IPS-15b (cell line): ENCODE data around the gene GRID1.

Experiments
- H3K27me3 ChIP-seq: one replicate; pipeline ENCODE4 v1.6.1; 2013; ENCODE audit warnings: low read length; ENCODE audit not compliant: control insufficient read depth, insufficient read depth
- H3K36me3 ChIP-seq: one replicate; pipeline ENCODE4 v1.6.1; 2013; ENCODE audit warnings: low read length; ENCODE audit not compliant: control insufficient read depth, insufficient read depth
- H3K4me1 ChIP-seq: one replicate; pipeline ENCODE4 v1.6.1; 2013; ENCODE audit warnings: mild to moderate bottlenecking, low read length; ENCODE audit not compliant: control insufficient read depth, insufficient read depth
- H3K4me3 ChIP-seq: one replicate; pipeline ENCODE4 v1.5.1; 2013; ENCODE audit warnings: low read depth, low read length
- H3K9ac ChIP-seq: one replicate; pipeline ENCODE4 v1.6.1; 2013; ENCODE audit warnings: low read depth, mild to moderate bottlenecking, low read length
- H3K9me3 ChIP-seq: one replicate; pipeline ENCODE4 v1.6.1; 2013; ENCODE audit warnings: mild to moderate bottlenecking, low read length; ENCODE audit not compliant: control insufficient read depth, insufficient read depth

GRID1 gene

DNA sequence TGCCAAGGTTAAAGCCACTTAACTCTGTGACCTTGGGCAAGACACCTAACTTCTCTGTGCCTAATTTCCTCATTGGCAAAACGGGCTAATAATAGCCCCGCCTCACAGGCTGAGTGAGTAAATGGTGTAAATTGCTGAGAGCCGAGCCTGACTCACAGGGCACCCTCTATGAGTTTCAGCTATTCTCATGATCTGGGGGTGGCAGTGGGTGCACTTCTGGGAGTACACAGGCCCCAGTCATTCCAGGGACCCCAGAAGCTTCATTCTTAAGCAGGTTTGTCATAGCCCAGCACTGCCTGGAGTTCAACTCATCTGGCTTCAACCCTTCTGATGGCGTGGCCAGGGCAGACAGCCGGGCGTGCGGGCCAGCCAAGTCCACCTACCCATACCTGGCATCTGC is 137.2 kb downstream of the GRID1 start:
- Histone ChIP-seq H3K4me1 (no peaks in the 10 kb centered on the region), H3K9me3 (no peaks in the 10 kb centered on the region), H3K27me3 (no peaks in the 10 kb centered on the region), H3K4me3 (no peak overlapping the region), H3K36me3 (no peaks in the 10 kb centered on the region), H3K9ac (no peak overlapping the region)

- no peak overlapping the region for H3K9ac ChIP-seq
- H3K27me3 ChIP-seq = no peaks in the 10 kb centered on the region
- no peaks in the 10 kb centered on the region for H3K4me1 ChIP-seq
- H3K36me3 ChIP-seq = no peaks in the 10 kb centered on the region
- no peaks in the 10 kb centered on the region for H3K9me3 ChIP-seq
- H3K4me3 ChIP-seq = no peak overlapping the region
Measured at GRCh38 chr10:86227501-86228258, 138.9 kb downstream of the GRID1 start.

GRCh38 chr10:86226781-86227201 is 139.8 kb downstream of the GRID1 start:
- no peaks in the 10 kb centered on the region for H3K9me3 ChIP-seq
- no peak overlapping the region for H3K4me3 ChIP-seq
- no peaks in the 10 kb centered on the region for H3K36me3 ChIP-seq
- H3K27me3 ChIP-seq = no peaks in the 10 kb centered on the region
- no peaks in the 10 kb centered on the region for H3K4me1 ChIP-seq
- no peak overlapping the region for H3K9ac ChIP-seq

GRCh38 chr10:86226016-86226415 is 140.6 kb downstream of the GRID1 start:
- H3K36me3 ChIP-seq = no peaks in the 10 kb centered on the region
- H3K27me3 ChIP-seq = no peaks in the 10 kb centered on the region
- no peaks in the 10 kb centered on the region for H3K9me3 ChIP-seq
- H3K4me1 ChIP-seq = no peaks in the 10 kb centered on the region
- H3K4me3 ChIP-seq = no peak overlapping the region
- no peak overlapping the region for H3K9ac ChIP-seq

GRCh38 chr10:86225103-86225782 is 141.4 kb downstream of the GRID1 start:
- no peaks in the 10 kb centered on the region for H3K9me3 ChIP-seq
- H3K36me3 ChIP-seq = no peaks in the 10 kb centered on the region
- no peaks in the 10 kb centered on the region for H3K27me3 ChIP-seq
- no peak overlapping the region for H3K9ac ChIP-seq
- no peak overlapping the region for H3K4me3 ChIP-seq
- H3K4me1 ChIP-seq = no peaks in the 10 kb centered on the region

DNA sequence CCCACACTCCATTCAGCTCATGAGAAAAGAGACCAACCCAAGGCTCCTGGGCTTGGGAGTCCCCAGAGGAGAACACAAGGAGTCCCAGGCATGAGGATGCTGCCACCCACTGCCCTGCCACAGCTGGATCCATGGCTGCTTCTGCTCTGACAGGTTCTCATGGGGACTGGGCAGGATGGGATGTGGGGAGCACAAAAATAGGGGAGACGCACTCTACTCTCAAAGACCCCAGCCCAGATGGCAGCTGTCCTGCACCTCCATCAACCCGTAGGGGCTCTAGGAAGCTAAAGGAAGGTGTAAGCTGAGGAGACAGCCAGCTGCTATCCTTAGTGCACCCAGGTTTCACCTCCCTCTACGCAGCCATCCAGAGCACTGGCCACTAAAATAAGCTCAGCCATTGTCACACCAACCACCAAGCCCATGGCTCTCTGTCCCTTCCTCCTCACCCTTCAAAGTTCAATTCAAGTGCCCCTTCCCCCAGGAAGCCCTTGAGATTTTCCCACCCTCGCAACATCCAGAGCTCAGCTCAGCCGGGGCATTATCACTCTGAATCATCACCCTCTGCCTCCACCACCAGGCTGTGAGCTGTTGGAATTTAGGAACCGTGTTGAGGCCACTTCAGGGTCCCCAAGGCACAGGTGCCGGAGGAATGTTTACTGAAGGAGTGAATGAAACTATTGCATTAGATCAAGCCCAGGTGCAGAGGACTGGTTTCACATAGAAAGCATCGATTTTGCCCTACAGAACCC is 142.1 kb downstream of the GRID1 start:
- Histone ChIP-seq H3K4me3 (no peak overlapping the region), H3K9ac (no peak overlapping the region)

DNA sequence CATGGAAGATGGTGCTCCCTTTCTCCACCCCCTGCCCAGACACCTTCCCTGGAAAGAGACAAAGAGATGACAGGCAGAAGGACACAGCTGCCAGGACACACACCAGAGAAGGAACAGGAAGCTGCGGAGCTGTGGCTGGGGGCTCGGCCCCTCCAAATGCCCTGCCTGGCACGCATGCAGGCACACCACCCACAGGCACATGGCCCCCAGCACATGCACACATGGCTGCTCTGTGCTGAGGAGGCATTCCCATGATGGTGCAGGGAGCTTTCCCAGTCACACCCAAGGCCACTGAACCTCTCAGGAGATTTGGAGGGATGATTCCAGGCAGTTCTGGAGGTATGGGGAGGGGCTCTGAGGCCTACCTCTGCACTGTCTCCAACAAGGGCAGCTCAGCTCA is 143.3 kb downstream of the GRID1 start:
- Histone ChIP-seq H3K9ac (no peak overlapping the region), H3K36me3 (no peaks in the 10 kb centered on the region), H3K4me1 (no peaks in the 10 kb centered on the region), H3K4me3 (no peak overlapping the region), H3K9me3 (no peaks in the 10 kb centered on the region), H3K27me3 (no peaks in the 10 kb centered on the region)

More for the DNA sequence above, 142.1 kb downstream of the GRID1 start:
- no peaks in the 10 kb centered on the region for H3K9me3 ChIP-seq
- no peaks in the 10 kb centered on the region for H3K27me3 ChIP-seq
- no peaks in the 10 kb centered on the region for H3K36me3 ChIP-seq
- H3K4me1 ChIP-seq = no peaks in the 10 kb centered on the region

- Histone ChIP-seq H3K9ac (no peak overlapping the region), H3K4me3 (no peak overlapping the region), H3K4me1 (no peaks in the 10 kb centered on the region), H3K9me3 (no peaks in the 10 kb centered on the region), H3K36me3 (no peaks in the 10 kb centered on the region), H3K27me3 (no peaks in the 10 kb centered on the region)
Measured at GRCh38 chr10:86222687-86223086, 143.9 kb downstream of the GRID1 start.

DNA sequence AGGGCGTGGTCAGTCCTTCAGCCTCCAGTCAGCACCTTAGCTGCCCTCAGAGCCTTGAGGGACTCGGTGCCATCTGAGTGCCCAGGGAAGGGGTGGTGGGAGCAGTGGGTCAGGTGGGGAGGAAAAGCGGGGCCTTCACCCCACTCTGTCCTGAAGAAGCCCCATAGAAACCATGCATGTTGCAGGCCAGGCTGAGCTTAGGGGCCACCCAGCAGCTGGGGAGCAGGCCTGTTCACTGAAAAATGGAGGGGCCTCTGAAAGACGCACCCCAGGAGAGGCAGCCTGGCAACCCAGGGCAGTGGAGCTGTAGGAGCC is 144.3 kb downstream of the GRID1 start:
- H3K27me3 ChIP-seq = no peaks in the 10 kb centered on the region
- no peaks in the 10 kb centered on the region for H3K36me3 ChIP-seq
- H3K9ac ChIP-seq = no peak overlapping the region
- H3K4me1 ChIP-seq = no peaks in the 10 kb centered on the region
- H3K9me3 ChIP-seq = no peaks in the 10 kb centered on the region
- no peak overlapping the region for H3K4me3 ChIP-seq

- Histone ChIP-seq H3K27me3 (no peaks in the 10 kb centered on the region), H3K36me3 (no peaks in the 10 kb centered on the region), H3K9me3 (no peaks in the 10 kb centered on the region), H3K9ac (no peak overlapping the region), H3K4me3 (no peak overlapping the region), H3K4me1 (no peaks in the 10 kb centered on the region)
Measured at GRCh38 chr10:86221442-86222335, 144.9 kb downstream of the GRID1 start.

- no peaks in the 10 kb centered on the region for H3K27me3 ChIP-seq
- no peaks in the 10 kb centered on the region for H3K36me3 ChIP-seq
- H3K4me3 ChIP-seq = no peak overlapping the region
- no peak overlapping the region for H3K9ac ChIP-seq
- no peaks in the 10 kb centered on the region for H3K4me1 ChIP-seq
- H3K9me3 ChIP-seq = no peaks in the 10 kb centered on the region
Measured at GRCh38 chr10:86220626-86221025, 146.0 kb downstream of the GRID1 start.
